K562 (cell line): ENCODE data around the gene TPR. TPM values are rescaled to one million over a fixed set of nuclear protein-coding genes. Genes with fewer than 3 reads are reported as not detected.

Source experiments
- NR3C1 ChIP-seq: sonication (generic); formaldehyde crosslinking; IDR thresholded peaks from 2 replicates; pipeline ENCODE4 v1.8.1; 2022; ENCODE audit warnings: missing genetic modification reagents
- SMARCC2 ChIP-seq: fragments of 450-650 bp; IDR thresholded peaks from 2 replicates; pipeline ENCODE4 v1.6.1; 2017; ENCODE audit warnings: antibody characterized with exemption, moderate library complexity, mild to moderate bottlenecking, low read depth
- ZFPM2 ChIP-seq: fragments of 250-450 bp; sonication (Bioruptor Pico); IDR thresholded peaks from 2 replicates; pipeline ENCODE4 v1.5.1; 2022; ENCODE audit warnings: mild to moderate bottlenecking
- ZKSCAN1 ChIP-seq: fragments of 150-350 bp; IDR thresholded peaks from 2 replicates; pipeline ENCODE4 v1.6.1; 2016; ENCODE audit warnings: low read depth, low read length
- ZNF282 ChIP-seq: sonication (generic); formaldehyde crosslinking; IDR thresholded peaks from 2 replicates; pipeline ENCODE4 v1.8.1; 2023; ENCODE audit warnings: missing genetic modification reagents
- ZNF589 ChIP-seq: fragments of 200-800 bp; sonication (Bioruptor generic); IDR thresholded peaks from 2 replicates; pipeline ENCODE4 v1.6.1; 2016; ENCODE audit warnings: low read depth, missing genetic modification characterization, missing compliant biosample characterization
- polyA plus RNA-seq, 8 experiments: library from polyadenylated mRNA; depleted of rRNA in 4 of 8; stranded (reverse) in 5 of 8; unstranded in 3 of 8; fragments of >200 nt; fragmentation: Nextera tagmentation in 2 of 8; fragmentation: Illumina TruSeq in 1 of 8; extraction: Ambion mirVana in 2 of 8; extraction: Trizol in 1 of 8; gene quantifications; 2 replicates each; pipeline versions ENCODE4 v1.2.1 to v1.2.3, GENCODE V29; 2011 to 2014; ENCODE audit warnings: inconsistent platforms in 1 of 8, missing spikeins in 1 of 8
- total RNA-seq, 7 experiments: library from RNA; depleted of rRNA in 6 of 7; stranded (reverse); fragments of >200 nt in 6 of 7; fragmentation: Illumina TruSeq in 2 of 7; extraction: Trizol in 2 of 7; gene quantifications; 2 replicates each; pipeline versions ENCODE4 v1.2.1 to v1.2.3, GENCODE V29; 2011 to 2021; ENCODE audit warnings: low replicate concordance in 1 of 7
- TF ChIP-seq, protein P1 (sequence below): fragments of 250-450 bp; sonication (Bioruptor Pico); IDR thresholded peaks from 2 replicates; pipeline ENCODE4 v1.4.0; 2020

The TPR gene
- total and polyA plus RNA-seq, 9 of the 15 experiments (the other 6 are each of a cell fraction or from before 2014, with no cell fraction given) = 48.5 to 167 (median 138) TPM

DNA sequence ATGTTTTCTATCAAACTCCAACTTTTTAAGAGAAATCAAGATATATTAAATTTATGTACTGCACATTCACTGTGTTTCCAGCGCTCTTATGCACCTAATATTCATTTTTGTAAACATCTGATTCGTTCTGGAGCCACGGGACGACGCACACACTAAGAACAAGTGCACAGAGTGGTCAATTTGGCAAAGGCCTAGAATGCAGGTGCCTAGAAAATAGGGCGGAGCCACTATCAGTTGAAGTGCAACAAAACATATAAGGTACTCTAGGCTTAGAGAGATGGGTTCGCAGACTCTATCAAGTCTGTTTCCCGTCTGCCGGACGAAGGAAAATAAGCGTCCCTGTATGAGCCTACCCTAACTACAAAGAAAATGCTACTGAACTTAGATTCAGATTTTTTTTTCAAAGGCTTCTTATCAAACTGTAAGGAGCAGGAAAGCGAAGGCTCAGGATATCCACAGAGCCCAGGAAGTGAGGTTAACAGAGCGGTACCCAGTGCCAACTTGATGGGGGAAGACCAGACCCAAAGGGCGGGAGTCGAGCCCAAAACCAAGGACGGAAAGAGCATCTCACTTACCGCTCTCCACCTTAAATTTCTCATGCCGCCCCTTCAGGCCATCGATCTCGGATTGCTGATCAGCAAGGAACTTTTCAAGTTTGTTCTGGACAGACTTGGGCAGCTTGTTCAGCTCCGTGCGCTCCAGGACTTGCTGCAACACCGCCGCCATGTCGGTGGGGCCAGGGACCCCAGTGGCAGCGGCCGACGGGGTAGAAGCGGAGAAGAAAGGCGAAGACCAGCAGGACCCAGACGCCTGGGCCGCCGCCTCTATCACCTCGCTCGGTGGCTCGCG lies 526 bp downstream of the TPR start (continued):
- TF ChIP-seq, protein P1, sequence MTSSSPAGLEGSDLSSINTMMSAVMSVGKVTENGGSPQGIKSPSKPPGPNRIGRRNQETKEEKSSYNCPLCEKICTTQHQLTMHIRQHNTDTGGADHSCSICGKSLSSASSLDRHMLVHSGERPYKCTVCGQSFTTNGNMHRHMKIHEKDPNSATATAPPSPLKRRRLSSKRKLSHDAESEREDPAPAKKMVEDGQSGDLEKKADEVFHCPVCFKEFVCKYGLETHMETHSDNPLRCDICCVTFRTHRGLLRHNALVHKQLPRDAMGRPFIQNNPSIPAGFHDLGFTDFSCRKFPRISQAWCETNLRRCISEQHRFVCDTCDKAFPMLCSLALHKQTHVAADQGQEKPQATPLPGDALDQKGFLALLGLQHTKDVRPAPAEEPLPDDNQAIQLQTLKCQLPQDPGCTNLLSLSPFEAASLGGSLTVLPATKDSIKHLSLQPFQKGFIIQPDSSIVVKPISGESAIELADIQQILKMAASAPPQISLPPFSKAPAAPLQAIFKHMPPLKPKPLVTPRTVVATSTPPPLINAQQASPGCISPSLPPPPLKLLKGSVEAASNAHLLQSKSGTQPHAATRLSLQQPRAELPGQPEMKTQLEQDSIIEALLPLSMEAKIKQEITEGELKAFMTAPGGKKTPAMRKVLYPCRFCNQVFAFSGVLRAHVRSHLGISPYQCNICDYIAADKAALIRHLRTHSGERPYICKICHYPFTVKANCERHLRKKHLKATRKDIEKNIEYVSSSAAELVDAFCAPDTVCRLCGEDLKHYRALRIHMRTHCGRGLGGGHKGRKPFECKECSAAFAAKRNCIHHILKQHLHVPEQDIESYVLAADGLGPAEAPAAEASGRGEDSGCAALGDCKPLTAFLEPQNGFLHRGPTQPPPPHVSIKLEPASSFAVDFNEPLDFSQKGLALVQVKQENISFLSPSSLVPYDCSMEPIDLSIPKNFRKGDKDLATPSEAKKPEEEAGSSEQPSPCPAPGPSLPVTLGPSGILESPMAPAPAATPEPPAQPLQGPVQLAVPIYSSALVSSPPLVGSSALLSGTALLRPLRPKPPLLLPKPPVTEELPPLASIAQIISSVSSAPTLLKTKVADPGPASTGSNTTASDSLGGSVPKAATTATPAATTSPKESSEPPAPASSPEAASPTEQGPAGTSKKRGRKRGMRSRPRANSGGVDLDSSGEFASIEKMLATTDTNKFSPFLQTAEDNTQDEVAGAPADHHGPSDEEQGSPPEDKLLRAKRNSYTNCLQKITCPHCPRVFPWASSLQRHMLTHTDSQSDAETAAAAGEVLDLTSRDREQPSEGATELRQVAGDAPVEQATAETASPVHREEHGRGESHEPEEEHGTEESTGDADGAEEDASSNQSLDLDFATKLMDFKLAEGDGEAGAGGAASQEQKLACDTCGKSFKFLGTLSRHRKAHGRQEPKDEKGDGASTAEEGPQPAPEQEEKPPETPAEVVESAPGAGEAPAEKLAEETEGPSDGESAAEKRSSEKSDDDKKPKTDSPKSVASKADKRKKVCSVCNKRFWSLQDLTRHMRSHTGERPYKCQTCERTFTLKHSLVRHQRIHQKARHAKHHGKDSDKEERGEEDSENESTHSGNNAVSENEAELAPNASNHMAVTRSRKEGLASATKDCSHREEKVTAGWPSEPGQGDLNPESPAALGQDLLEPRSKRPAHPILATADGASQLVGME = 0 out of 2 replicates have a peak, but pooled peaks have one; percentile 39
- TF ChIP-seq ZNF589 (no peak), ZFPM2 (CRISPR knock-in tag) (no peak), ZNF282 (CRISPR knock-in tag) (no peak), ZKSCAN1 (no peak), NR3C1 (no peak), SMARCC2 (0 out of 2 replicates have a peak, but pooled peaks have one; percentile 59)
